Mesangial cell (primary cell): Measurements from ENCODE around the gene TMEM39B. TPM values are rescaled to one million over a fixed set of nuclear protein-coding genes. Genes with fewer than 3 reads are reported as not detected.

Experiments used
- total RNA-seq: library from RNA; depleted of rRNA; stranded (reverse); fragments of >200 nt; gene quantifications from 2 replicates; pipeline ENCODE4 v1.2.3, GENCODE V29; 2015

TMEM39B gene
- 8.8 and 9.0 TPM in 2 replicates for total RNA-seq

DNA sequence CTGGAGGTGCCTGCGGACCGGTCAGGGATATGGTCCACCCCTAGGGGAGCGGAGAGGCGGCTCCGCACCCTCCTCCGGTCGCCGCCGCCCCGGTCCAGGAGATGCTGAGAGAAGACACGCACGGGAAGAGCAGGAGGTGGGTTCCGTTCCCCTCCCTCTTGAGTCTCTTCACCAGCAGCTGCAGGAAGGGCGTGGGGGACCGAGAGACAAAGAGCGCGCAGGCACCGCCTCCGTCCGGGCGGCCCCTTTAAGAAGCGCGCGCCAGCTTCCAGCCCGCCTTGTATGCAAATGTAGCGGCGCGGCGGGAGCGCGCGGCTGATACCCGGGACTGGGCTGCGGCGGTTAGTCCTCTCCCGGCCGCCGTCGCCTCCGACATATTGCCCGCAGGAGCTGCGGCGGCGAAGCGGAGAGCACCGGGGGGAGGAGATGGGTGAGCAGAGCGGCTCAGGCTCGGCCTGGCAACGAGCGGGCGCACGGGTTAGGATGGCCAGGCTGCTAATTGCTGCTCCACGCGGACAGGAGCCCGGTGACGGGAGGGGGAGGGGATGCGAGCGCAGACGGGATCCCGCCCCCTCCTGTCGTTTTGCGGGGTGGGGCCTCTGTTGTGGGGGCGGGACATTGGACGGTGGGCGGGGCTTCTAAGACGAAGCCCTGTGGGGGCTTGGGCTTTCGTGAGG lies at the start of gene TMEM39B:
TSS of gene TMEM39B (plus strand) at position 318 of the 677 bp plus-strand sequence. CDS start at position 427, 109 bp downstream.

DNA sequence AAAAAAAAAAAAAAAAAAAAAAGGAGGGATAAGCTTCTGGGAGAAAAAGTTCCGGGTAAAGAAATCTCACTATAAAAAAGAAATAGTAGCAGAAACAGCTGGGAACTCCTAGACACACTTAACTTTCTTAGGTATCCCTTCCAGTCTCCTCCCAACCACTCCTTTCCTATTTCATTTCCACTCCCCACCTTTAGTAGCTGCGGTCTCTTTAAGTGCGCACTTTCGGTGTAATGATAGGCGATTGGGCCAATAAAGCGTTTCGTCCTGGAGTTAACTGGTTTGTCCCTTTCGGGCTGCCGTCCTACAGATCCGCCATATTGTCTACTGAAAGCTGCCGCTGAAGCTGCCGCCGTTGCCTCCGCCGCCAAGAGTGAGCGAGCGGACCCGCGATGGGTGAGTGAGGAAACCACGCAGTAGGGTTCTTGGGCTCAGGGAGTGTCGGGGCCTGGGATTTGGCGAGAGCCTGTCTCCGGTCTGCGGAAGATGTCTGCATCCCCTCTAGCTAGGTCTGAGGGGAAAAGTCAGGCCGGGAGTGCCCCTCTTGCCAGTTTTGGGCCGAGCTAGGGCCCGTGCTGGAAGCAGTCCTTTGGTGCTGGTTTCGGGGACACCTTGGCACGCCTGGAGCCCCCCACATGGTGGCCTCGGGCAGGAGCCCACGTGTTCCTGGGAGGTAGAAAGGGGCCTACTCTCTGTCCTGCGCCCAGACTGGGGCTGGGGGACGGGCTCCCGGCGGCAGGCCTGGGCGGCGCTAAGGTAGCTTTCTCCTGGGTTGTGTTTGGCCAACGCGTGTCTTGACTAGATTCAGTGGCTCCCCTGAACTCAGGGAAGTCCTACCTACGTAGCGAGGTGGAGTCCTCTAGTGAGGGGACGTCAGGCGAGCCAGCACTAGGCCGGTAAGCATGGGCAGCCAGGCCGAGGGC lies 35.3 kb downstream of the TMEM39B start, which contains the start of gene KPNA6:
TSS of gene KPNA6 (plus strand) at position 315 of the 920 bp plus-strand sequence. CDS start at position 390, 75 bp downstream.

Other genes starting within 250 kb of the TMEM39B start
- gene PTP4A2, start 134.6 kb upstream of the TMEM39B start, total RNA-seq: 62.2 and 112 TPM in 2 replicates
- gene KHDRBS1, start 59.1 kb upstream of the TMEM39B start, total RNA-seq: 116 and 124 TPM in 2 replicates
- 35.7 and 36.3 TPM in 2 replicates for gene KPNA6, start 35.1 kb downstream of the TMEM39B start, total RNA-seq
- 49.0 and 53.6 TPM in 2 replicates for gene TXLNA, start 106.7 kb downstream of the TMEM39B start, total RNA-seq
- 10.1 and 20.3 TPM in 2 replicates for gene CCDC28B, start 127.7 kb downstream of the TMEM39B start, total RNA-seq
- 1.0 and 3.6 TPM in 2 replicates for gene IQCC, start 132.7 kb downstream of the TMEM39B start, total RNA-seq
- not detected in 2 replicates for gene DCDC2B, start 136.2 kb downstream of the TMEM39B start, total RNA-seq
- 12.8 and 17.8 TPM in 2 replicates for gene TMEM234, start 149.4 kb downstream of the TMEM39B start, total RNA-seq
- 242 and 347 TPM in 2 replicates for gene EIF3I, start 149.5 kb downstream of the TMEM39B start, total RNA-seq
- gene FAM167B, start 174.3 kb downstream of the TMEM39B start, total RNA-seq: 0.33 and 0.63 TPM in 2 replicates
- gene LCK, start 178.3 kb downstream of the TMEM39B start, total RNA-seq: 0.25 and 0.33 TPM in 2 replicates
- gene HDAC1, start 219.1 kb downstream of the TMEM39B start, total RNA-seq: 58.6 and 73.0 TPM in 2 replicates